Fibroblast of lung (primary cell): ENCODE results near the gene HGFAC.

Experiments
- EZH2 ChIP-seq: IDR thresholded peaks from 2 replicates; pipeline ENCODE4 v1.5.1; 2012; ENCODE audit warnings: low read length, control low read depth, mild to moderate bottlenecking; ENCODE audit errors: missing control alignments
- TF ChIP-seq, protein P1 (sequence below), 2 donors: IDR thresholded peaks in 1 of 2; conservative IDR thresholded peaks in 1 of 2; 1 replicate in 1 of 2; 2 replicates in 1 of 2; pipeline ENCODE4 v1.5.1; 2011 to 2012; ENCODE audit warnings: low read length in 2 of 2, control low read depth in 1 of 2, inconsistent platforms in 1 of 2, low read depth in 1 of 2, mild to moderate bottlenecking in 1 of 2

DNA sequence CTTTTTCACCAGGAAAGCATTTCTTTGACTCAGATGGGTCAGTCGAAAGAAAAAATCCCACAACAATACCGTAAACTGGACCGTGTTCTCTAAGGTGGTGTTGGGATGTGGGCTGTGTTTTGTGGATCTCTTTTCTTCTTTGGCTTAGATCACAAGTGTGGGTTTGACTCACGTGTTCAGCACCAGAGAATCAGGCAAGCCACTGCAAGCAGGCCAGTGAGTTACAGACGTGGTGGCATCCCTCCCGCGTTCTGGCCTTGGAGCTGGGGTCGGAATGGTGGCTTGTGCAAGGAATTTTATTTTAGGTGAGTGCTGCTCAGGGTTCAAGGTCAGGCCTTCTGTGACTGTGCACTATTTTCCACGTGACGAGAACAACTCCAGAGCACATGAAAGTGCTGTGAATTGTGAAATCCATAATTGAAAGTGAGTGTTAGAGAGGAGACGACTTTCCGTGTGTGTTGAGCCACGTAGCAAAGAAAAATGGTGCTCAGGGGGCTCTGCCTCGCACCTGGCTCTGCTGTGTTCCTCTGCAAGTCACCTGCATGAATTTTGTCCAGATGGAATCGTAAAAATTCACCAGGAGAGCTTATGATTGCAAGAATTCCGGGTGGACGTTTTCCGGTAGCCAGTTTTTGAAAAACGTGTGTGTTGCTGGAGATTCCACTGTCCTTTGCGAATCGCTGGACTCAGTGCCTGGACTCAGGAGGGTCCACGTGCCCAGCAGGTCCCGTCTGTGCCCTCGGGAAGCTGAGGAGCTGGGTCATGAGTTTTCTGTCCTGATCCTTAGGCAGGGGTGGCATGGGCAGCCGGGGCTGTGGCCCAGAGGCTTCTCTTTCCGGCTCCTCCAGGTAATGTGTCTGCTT lies 33.6 kb upstream of the HGFAC start:
- TF ChIP-seq, protein P1, sequence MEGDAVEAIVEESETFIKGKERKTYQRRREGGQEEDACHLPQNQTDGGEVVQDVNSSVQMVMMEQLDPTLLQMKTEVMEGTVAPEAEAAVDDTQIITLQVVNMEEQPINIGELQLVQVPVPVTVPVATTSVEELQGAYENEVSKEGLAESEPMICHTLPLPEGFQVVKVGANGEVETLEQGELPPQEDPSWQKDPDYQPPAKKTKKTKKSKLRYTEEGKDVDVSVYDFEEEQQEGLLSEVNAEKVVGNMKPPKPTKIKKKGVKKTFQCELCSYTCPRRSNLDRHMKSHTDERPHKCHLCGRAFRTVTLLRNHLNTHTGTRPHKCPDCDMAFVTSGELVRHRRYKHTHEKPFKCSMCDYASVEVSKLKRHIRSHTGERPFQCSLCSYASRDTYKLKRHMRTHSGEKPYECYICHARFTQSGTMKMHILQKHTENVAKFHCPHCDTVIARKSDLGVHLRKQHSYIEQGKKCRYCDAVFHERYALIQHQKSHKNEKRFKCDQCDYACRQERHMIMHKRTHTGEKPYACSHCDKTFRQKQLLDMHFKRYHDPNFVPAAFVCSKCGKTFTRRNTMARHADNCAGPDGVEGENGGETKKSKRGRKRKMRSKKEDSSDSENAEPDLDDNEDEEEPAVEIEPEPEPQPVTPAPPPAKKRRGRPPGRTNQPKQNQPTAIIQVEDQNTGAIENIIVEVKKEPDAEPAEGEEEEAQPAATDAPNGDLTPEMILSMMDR (conservative IDR thresholded peaks at IDR 0.05 in 1 of 2, IDR thresholded peaks at IDR 0.05 in 1 of 2; ENCODE audit: low read depth in 1 of 2, low read length in 2 of 2): no peak
- no peak for TF ChIP-seq EZH2
